22Rv1 (cell line): ENCODE data around the gene CBX6.

Source experiments
- ZFX ChIP-seq: fragments of 450-650 bp; IDR thresholded peaks from 2 replicates; pipeline ENCODE4 v1.6.1; 2017; ENCODE audit warnings: antibody characterized with exemption, borderline replicate concordance
- TF ChIP-seq, protein P1 (sequence below): fragments of 450-650 bp; IDR thresholded peaks from 2 replicates; pipeline ENCODE4 v1.5.1; 2017; ENCODE audit warnings: mild to moderate bottlenecking

- TF ChIP-seq, protein P1, sequence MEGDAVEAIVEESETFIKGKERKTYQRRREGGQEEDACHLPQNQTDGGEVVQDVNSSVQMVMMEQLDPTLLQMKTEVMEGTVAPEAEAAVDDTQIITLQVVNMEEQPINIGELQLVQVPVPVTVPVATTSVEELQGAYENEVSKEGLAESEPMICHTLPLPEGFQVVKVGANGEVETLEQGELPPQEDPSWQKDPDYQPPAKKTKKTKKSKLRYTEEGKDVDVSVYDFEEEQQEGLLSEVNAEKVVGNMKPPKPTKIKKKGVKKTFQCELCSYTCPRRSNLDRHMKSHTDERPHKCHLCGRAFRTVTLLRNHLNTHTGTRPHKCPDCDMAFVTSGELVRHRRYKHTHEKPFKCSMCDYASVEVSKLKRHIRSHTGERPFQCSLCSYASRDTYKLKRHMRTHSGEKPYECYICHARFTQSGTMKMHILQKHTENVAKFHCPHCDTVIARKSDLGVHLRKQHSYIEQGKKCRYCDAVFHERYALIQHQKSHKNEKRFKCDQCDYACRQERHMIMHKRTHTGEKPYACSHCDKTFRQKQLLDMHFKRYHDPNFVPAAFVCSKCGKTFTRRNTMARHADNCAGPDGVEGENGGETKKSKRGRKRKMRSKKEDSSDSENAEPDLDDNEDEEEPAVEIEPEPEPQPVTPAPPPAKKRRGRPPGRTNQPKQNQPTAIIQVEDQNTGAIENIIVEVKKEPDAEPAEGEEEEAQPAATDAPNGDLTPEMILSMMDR = peak; percentile 55
- TF ChIP-seq ZFX = no peak
These were observed 28.8 kb downstream of the CBX6 start for GRCh38 chr22:38843201-38843656.
